H1 (cell line): ENCODE data around the gene BCLAF3. TPM values are rescaled to one million over a fixed set of nuclear protein-coding genes. Genes with fewer than 3 reads are reported as not detected.

Experiments
- CTCF ChIP-seq, 3 experiments: IDR thresholded peaks; 1 replicate in 2 of 3; 2 replicates in 1 of 3; pipeline versions ENCODE4 v1.5.1 to v1.6.1; 2011; ENCODE audit warnings: low read length in 3 of 3, mild to moderate bottlenecking in 3 of 3, inconsistent platforms in 2 of 3, low read depth in 1 of 3, moderate library complexity in 1 of 3; ENCODE audit not compliant: insufficient read depth in 1 of 3; ENCODE audit errors: control extremely low read depth in 1 of 3
- SIRT6 ChIP-seq: IDR thresholded peaks from one replicate; pipeline ENCODE4 v1.7.1; 2012; ENCODE audit warnings: low read length, inconsistent platforms
- polyA plus RNA-seq, 7 experiments: library from polyadenylated mRNA; depleted of rRNA in 3 of 7; stranded (reverse) in 5 of 7; unstranded in 2 of 7; fragments of >200 nt in 5 of 7; fragments of 200-250 nt in 2 of 7; gene quantifications; 1 replicate in 5 of 7; 2 replicates in 1 of 7; 4 replicates in 1 of 7; pipeline versions ENCODE4 v1.2.1 to v1.2.3, GENCODE V29; 2011 to 2013; ENCODE audit warnings: missing spikeins in 2 of 7, mixed read lengths in 2 of 7
- total RNA-seq: library from RNA; stranded (reverse); fragmentation: NEBNext Ultra II Directional; extraction: Animal tissue kit (Norgen Biotek cat#: 25700); gene quantifications from 2 replicates; pipeline ENCODE4 v1.2.1, GENCODE V29; 2021

BCLAF3 gene
- total and polyA plus RNA-seq, 2 of the 8 experiments (the other 6 are each of a cell fraction or from before 2014, with no cell fraction given), result 1.3 to 9.0 TPM

GRCh38 chrX:20015422-20015821, 24.6 kb upstream of the BCLAF3 start (continued):
- TF ChIP-seq CTCF (IDR thresholded peaks at IDR 0.05; ENCODE audit: control extremely low read depth in 1 of 3, insufficient read depth in 1 of 3, low read depth in 1 of 3, low read length in 3 of 3) (no peak), SIRT6 (no peak)
